NCI-H146 (cell line): ENCODE measurements around the gene SLC6A6.

Source experiments
- DNase-seq: peaks from one replicate; lab custom pipeline; 2025; lab: John Stamatoyannopoulos, UW

Gene SLC6A6

DNA sequence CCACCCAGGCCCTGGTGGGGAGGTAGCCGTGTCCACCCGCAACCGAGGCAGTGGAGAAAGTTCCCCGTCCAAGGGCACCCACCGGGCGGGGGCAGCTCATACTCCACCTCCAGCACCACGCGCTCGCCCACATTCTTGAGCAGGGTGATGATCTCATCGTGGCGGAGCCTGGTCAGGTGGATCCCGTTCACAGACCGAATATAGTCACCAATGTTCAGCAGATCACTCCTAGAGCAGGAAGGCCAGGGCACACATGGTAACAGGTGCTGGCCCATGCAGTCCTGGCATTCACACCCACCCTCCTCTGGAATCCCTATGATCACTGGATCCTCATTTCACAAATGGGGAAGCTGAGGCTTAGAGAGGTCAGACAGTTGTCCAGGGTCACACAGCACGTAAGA, 121.9 kb downstream of the SLC6A6 start:
- no peak for DNase-seq

DNA sequence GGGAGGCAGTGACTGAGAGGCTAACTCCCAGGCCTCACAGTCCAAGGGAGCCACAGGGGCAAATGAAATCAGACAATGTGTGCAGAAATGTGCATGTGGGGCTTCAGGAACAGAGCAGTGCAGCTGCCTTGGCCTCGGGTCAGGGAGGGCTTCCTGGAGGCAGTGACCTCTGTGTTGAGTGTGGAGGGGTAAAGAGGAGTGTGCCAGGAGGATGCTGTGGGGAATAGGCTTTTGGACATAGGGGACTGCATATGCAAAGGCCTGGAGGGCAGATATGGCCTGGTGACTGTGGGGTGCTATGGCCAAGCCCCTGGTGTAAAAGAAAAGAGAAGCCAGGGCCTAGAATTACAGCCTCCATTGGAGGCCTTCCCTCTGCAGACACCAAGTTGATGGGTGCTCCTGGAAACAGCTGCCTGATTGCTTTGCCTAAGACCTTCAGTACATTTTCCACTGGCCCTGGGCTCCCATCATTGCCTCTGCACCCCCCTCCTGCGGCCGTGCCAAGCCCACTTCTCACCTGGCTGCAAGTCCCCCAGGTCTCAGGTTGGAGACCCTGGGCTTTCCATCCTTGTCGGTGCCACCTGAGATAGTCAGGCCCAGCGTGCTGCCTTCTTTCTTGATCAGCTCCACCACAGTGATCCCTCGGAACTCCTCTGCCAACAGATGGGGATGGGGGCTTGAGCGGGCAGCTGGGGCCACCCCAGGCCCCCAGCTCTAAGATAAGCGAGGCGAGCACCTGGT, 122.7 kb downstream of the SLC6A6 start:
- DNase-seq = no peak

DNA sequence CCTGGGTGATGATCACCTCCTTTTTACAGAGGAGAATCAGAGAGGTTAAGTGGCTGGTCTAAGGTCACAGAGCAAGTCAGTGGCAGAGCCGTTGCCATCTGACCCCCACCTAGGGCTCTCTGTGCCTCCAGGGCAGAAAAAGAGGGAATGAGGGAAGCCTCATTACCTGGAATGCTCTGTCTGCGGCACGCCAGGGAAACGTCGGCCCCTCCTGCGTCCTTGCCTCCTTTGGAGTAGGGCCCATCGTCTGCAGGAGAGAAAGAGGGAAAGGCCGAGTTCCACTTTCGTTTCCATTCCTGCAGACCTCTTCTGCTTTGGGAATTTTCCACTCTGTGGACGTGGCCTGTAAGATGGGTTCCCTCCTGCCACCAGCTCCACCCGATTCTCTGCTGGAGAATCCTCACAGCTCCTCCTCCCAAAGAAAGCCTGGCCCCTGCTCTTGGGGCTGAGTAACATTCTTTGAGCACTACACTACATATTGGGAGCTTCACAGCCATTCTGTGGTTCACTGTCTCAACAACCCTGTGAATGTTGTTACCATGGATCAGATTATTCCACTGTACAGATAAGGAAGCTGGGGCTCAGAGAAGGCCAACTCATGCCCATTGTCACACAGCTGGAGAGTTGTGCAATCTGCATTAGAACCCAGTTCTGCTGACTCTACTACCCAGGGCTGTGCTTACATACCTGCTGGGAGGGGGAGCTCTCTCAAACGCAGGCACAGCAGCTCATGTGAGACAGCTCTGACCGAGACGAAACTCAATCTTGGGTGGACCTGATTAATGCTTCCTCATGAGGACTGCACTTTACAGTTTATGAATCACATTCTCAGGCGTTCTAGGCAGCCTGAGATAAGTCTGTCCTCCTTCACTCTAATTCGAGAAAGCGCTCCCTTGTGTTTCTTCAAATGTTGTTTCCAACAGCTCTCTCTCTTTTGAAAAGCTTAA, 123.6 kb downstream of the SLC6A6 start:
- no peak for DNase-seq

DNA sequence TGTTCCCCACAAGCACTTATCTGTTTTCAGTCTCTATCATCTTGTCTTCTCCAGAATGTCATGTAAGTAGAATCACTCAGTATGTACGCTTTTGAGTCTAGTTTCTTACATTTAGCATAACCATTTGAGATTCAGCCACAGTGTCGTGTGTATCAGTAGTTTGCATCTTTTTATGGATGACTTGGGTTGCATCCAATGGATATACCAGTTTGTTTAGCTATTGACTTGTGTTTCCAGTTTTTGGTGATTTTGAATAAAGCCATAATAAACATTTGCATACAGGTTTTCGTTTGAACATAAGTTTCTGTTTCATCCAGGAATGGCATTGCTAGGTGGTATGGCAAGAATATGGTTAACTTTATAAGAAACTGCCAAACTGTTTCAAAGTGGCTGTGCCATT, 125.7 kb downstream of the SLC6A6 start:
- DNase-seq = no peak

DNA sequence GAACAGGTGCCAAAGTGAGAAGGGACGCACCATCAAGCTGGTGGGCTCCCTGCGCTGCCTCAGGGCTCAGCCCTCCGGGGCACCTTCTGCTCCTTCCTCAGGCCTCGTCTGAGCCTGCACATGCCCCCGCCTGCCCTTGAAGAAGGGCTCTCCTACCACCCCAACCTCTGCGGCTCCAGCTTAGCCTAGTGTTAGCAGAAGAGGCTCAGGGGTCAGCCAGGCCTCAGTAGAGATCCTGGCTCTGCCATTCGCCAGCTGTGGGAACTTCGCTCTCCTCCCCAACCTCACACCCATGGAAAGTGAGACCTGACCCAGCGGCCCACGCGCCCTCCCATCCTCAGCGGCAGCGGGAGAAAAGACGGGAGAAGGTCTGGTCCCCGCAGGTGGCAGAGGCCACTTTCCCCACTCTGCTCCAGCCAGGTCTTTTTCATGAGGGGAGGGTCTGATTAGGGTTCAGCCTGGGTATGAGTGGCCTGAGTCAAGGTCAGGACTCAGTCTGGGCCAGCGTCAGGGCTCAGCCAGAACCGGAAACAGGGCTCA, 129.5 kb downstream of the SLC6A6 start:
- no peak for DNase-seq

DNA sequence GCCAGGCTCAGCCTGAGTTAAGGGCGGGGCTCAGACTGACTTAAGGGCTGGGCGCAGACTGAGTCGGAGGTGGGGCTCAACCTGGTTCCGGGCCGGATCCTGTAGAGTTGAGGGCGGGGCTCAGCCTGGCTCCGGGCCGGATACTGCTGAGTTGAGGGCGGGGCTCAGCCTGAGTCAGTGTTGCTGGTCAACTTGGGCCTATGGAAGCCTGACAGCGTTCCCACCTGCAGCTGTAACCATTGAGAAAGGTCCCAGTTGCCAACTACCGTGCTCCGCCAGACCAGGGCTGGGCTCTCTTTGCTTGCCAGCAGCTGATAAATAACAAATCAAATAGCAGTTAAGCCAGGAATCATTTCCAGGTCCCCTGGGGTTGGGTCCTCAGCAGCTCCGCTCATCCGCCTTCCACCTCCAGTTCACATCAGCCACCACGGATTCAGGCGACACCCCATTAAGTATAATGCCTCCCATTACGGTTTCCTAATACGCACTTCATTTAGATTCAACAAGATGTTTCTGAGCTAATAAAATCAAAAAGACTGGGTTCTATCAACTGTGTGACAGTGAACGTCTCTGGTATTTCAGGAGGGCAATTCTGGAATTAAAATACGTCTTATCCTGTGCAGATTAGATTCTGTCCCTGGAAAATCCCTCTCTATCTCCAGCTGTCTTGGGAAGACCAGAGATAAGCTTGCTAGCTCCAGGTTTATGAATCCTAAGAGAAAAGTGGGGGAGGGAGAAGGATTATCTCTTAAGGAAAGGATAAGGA, 130.5 kb downstream of the SLC6A6 start:
- peak; percentile 30 for DNase-seq

DNA sequence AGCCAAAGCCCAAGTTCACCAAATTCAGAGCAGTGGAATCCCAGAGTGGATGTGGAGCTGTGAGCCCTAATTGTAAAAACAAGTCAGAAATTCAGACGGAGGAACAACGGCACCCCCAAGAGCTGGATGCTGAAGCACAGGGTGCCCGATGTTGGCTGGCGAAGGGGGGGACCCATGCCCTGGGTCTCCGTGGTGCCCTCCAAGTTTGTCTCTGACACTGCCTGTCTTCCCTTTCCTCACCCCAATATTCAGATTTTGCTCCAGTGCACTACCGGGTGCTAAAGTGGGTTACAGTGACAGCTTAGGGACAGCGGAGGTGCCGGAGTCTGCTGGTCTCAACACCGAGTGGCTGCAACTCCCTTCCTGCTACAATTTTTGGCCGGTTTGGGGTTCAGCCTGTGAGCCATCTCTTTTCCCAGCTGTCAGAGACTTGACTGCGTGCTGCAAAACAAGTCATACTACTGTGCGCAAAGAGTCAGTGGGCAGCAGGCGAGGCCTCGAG, 131.1 kb downstream of the SLC6A6 start:
- DNase-seq = no peak

DNA sequence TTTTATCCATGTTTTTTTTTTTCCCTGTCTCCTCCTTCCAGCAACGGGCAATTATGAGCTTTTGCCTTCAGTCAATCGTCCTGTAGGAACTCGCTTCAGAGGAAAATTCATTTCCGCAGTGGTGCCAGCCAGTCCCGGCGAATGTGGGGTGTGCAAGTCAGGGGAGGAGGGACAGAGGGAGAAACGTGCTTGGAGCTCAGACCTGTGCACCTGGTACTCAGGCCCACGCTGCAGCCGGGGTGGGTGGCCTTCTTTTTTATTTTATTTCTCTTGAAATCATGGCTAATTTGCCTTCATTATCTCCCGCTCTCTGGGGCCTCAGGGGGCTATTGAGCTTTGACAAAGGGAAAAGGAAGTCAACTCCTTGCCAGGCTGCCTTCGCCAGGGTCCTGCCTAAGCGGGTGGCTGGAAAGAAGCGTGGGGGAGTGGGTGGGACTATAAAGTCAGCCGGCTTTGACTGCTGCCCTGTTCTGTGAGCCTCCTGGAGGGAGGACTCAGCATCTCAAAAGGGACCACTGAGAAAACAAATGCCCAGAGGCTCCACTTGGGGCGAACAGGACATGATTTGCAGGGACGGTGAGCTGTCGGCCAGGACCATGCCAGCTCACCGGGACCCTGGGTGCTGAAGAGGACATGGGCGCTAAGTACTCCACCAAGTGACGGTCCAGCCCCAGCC, 132.2 kb downstream of the SLC6A6 start:
- peak; percentile 68 for DNase-seq

DNA sequence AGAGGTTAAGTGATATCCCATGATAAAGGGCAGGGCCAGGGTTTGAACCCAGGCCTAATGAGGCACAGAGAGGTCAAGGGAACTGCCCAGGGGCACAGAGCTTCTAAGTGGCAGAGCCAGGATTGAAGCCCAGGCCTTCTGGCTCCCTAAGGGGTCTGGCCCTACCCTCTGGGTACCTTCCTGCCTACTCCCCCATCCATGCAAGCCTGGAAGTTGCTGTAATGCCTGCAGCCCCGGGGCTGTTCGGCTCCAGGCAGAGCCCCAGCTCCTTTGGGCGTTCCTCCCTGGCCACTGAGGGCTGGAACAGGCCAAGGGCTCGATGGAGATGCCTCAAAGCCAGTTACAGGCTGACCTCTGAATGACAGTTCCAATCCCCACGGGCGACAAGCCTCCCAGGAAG, 133.2 kb downstream of the SLC6A6 start:
- DNase-seq = no peak

DNA sequence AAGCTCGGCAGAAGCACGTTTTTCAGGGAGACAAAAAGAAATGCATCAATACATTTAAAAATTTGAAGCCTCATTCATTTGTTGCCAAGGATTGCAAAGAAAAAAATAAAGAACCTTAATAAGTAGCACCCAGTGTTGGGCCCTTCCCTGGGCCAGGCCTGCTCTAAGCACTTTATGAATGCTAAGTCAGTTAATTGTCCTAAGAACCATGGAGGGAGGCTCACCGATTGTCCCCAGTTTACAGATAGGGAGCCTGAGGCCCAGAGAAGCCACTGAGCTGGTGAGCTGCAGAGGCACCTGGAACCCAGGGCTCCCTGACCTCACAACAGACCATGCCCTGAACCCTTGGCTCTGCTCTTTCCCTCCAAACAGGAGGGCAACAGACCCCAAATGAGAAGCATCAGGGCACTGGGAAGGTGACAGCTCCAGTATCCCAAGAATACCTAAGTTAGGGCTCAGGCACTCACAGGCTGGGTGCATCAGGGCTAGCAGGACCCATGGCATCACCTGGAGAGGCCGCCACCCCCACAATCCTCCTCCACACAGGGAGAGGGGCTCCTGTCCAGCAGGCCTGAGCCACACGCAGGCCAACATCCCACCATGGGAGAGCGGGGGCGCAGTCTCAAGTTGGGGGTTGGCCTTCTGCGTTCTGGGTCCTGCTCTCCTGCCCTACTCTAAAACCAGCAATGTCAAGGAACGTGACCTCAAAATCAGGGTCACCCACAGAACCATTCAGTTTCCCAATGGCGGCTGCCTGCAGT, 133.8 kb downstream of the SLC6A6 start:
- DNase-seq = no peak

DNA sequence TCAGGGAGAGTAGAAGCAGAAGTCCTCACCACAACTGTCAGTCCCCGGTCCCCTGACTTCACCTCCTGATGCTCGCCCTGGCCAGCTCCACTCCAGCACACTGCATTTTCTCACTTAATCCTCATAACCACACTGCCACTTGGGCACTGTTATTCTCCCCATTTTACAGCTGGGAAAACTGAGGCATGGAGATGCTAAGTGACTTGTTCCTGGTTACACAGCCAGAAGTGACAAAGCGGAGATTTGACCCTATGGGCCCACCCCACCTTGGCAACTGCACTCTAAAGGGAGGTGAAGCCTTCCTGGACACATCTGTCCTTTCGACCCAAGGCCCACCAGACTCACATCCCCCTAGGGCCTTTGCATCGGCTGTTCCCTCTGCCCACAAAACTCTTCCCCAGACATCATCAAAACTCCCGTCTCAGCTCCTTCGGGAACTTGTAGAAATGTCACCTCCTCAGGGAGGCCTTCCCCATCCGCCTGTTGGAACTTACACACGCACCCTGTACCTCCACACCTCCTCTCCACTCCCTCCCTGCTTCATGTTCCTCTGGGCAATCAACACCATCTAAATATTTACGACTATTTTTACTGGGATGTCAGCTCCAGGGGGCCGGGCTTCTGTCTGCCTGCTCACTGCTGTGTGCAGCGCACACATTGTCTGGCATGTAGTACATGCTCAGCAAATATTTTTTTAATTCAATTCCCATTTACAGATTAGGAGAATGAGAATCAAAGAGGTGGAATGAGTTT, 134.6 kb downstream of the SLC6A6 start:
- DNase-seq = no peak

DNA sequence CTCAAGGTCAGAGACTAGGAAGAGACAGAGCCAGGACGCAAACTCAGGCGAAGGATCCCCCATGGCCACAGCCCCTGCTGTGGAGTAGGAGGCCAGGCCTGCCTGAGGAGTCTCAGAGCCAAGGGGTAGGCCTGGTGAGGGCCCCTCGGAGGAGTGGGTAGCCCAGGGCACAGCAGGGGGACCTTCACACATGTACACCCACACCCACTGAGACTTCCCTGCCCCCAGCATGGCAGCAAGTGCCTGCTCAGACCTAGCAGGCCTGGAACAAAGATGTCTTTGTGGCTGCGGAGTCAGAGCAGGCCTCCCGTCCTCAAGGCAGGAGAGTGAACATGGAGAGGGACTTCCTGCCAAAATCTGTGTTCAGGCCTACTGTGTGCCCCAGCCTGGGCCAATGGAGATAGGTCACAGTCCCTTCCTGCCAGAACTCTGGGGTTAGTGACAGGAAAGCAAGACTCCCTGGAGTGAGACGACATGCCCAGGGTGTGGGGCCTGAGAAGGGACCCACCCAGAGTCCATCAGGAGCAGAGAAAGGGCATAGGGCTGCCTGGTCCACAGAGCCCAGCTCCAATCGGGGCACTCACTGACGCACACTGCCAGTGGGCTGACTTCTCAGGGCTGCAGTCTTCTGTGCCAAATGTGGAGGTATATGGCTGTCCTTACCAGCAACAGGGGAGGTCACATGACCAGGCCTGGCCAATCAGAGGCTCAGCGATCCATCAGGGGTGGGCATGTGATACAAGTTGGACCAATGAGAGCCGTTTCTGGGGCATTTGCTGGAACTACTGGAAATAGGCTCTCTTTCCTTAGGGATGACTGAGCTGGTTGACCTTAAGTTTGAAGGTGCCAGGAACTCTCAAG, 135.4 kb downstream of the SLC6A6 start:
- no peak for DNase-seq

DNA sequence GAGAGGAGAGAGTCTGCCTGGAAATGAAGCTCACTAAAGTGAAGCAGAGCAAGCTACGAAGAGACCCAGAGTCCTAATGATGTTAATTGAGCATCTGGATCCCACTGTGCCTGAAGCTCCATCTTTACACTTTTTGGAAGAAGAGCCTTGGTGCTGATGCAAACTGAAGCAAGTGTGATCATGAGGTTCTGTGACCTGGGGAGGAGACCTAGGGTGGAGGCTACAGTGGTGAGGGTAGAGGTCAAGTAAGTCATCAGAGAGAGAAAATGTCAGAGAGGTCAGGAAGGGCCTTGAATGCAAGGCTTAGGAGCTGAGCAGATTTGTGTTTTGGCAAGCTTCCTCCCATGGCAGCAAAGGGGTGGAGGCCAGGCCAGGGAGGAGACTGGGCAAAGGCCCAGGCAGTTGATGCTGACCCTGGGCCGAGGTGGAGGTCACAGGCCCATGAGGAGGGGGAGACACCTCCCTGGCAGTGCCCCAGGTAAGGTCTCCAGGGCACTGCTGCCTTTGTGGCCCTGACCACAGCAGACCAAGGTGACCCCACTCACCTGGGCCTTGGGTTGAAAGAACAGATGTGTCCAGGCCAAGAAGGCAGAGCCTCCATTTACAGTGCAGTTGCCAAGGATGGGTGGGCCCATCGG, 136.2 kb downstream of the SLC6A6 start:
- no peak for DNase-seq
